HEK293 (cell line): ENCODE measurements around the gene DPP6.

ENCODE experiments used
- KLF9 ChIP-seq: fragments of 450-650 bp; formaldehyde crosslinking; IDR thresholded peaks from 2 replicates; pipeline ENCODE4 v1.5.1; 2016; ENCODE audit warnings: missing biosample characterization, missing genetic modification characterization, low read depth
- TCF7L2 ChIP-seq: IDR thresholded peaks from 2 replicates; pipeline ENCODE4 v1.6.1; 2011; ENCODE audit warnings: low read depth, mild to moderate bottlenecking, inconsistent platforms, low read length, moderate library complexity, borderline replicate concordance
- YY1 ChIP-seq: fragments of 450-650 bp; formaldehyde crosslinking; IDR thresholded peaks from 2 replicates; pipeline ENCODE4 v1.5.1; 2018; ENCODE audit warnings: missing biosample characterization, missing genetic modification characterization
- ZBTB10 ChIP-seq: fragments of 450-650 bp; formaldehyde crosslinking; IDR thresholded peaks from 2 replicates; pipeline ENCODE4 v1.5.1; 2016; ENCODE audit warnings: missing biosample characterization, missing genetic modification characterization
- ZEB2 ChIP-seq: fragments of 450-650 bp; formaldehyde crosslinking; IDR thresholded peaks from 2 replicates; pipeline ENCODE4 v1.5.1; 2016; ENCODE audit warnings: missing biosample characterization, missing genetic modification characterization
- ZNF155 ChIP-seq: fragments of 450-650 bp; formaldehyde crosslinking; IDR thresholded peaks from 2 replicates; pipeline ENCODE4 v1.5.1; 2016; ENCODE audit warnings: missing biosample characterization, missing genetic modification characterization
- ZNF19 ChIP-seq: fragments of 450-650 bp; formaldehyde crosslinking; IDR thresholded peaks from 2 replicates; pipeline ENCODE4; 2016; ENCODE audit warnings: missing biosample characterization, missing genetic modification characterization, low read depth
- ZNF24 ChIP-seq: fragments of 450-650 bp; formaldehyde crosslinking; IDR thresholded peaks from 2 replicates; pipeline ENCODE4 v1.5.1; 2016; ENCODE audit warnings: missing biosample characterization, missing genetic modification characterization
- ZNF26 ChIP-seq: fragments of 450-650 bp; formaldehyde crosslinking; IDR thresholded peaks from 2 replicates; pipeline ENCODE4 v1.5.1; 2016; ENCODE audit warnings: missing biosample characterization, missing genetic modification characterization
- ZNF510 ChIP-seq: fragments of 450-650 bp; formaldehyde crosslinking; IDR thresholded peaks from 2 replicates; pipeline ENCODE4 v1.5.1; 2018; ENCODE audit warnings: mild to moderate bottlenecking, missing genetic modification characterization, missing biosample characterization; ENCODE audit not compliant: insufficient replicate concordance
- ZNF792 ChIP-seq: fragments of 450-650 bp; formaldehyde crosslinking; IDR thresholded peaks from 2 replicates; pipeline ENCODE4 v1.5.1; 2016; ENCODE audit warnings: missing biosample characterization, missing genetic modification characterization
- ZSCAN30 ChIP-seq: fragments of 450-650 bp; IDR thresholded peaks from 2 replicates; pipeline ENCODE4 v1.5.1; 2018; ENCODE audit warnings: missing biosample characterization, mild to moderate bottlenecking, missing genetic modification characterization, moderate library complexity
- TF ChIP-seq, protein P1 (sequence below): fragments of 450-650 bp; formaldehyde crosslinking; IDR thresholded peaks from 2 replicates; pipeline ENCODE4 v1.5.1; 2016; ENCODE audit warnings: missing biosample characterization, missing genetic modification characterization
- TF ChIP-seq, protein P2 (sequence below): fragments of 450-650 bp; formaldehyde crosslinking; optimal IDR thresholded peaks from 2 replicates; pipeline ENCODE3; 2016; ENCODE audit warnings: missing biosample characterization, mild to moderate bottlenecking, missing genetic modification characterization

- TF ChIP-seq, protein P1, sequence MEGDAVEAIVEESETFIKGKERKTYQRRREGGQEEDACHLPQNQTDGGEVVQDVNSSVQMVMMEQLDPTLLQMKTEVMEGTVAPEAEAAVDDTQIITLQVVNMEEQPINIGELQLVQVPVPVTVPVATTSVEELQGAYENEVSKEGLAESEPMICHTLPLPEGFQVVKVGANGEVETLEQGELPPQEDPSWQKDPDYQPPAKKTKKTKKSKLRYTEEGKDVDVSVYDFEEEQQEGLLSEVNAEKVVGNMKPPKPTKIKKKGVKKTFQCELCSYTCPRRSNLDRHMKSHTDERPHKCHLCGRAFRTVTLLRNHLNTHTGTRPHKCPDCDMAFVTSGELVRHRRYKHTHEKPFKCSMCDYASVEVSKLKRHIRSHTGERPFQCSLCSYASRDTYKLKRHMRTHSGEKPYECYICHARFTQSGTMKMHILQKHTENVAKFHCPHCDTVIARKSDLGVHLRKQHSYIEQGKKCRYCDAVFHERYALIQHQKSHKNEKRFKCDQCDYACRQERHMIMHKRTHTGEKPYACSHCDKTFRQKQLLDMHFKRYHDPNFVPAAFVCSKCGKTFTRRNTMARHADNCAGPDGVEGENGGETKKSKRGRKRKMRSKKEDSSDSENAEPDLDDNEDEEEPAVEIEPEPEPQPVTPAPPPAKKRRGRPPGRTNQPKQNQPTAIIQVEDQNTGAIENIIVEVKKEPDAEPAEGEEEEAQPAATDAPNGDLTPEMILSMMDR: no peak
- TF ChIP-seq YY1 (tag by site-specific recombination) (no peak), ZNF24 (tag by site-specific recombination) (no peak), KLF9 (tag by site-specific recombination) (no peak), ZNF19 (tag by site-specific recombination) (no peak), ZNF26 (tag by site-specific recombination) (no peak), ZEB2 (tag by site-specific recombination) (no peak), TCF7L2 (no peak), ZNF792 (tag by site-specific recombination) (no peak), ZSCAN30 (tag by site-specific recombination) (no peak), ZBTB10 (tag by site-specific recombination) (no peak), ZNF155 (tag by site-specific recombination) (no peak), ZNF510 (tag by site-specific recombination) (no peak)
- TF ChIP-seq, protein P2, sequence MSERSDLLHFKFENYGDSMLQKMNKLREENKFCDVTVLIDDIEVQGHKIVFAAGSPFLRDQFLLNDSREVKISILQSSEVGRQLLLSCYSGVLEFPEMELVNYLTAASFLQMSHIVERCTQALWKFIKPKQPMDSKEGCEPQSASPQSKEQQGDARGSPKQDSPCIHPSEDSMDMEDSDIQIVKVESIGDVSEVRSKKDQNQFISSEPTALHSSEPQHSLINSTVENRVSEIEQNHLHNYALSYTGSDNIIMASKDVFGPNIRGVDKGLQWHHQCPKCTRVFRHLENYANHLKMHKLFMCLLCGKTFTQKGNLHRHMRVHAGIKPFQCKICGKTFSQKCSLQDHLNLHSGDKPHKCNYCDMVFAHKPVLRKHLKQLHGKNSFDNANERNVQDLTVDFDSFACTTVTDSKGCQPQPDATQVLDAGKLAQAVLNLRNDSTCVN (tag by site-specific recombination): no peak
Observed at GRCh38 chr7:154177584-154177983, 125.4 kb downstream of the DPP6 start.
